Activated CD8-positive, alpha-beta T cell treated with anti-CD3 and anti-CD28 coated beads, Interleukin-2, amount 10 ng/mL, durations not matched to agents 7 days and 5 days (primary cell): ENCODE data around the gene GRIK3. TPM values are rescaled to one million over a fixed set of nuclear protein-coding genes. Genes with fewer than 3 reads are reported as not detected.

Experiments
- ATAC-seq: fragments of 150-1000 bp; cut with Tn5 transposase; one replicate; pipeline ENCODE4 v1.10.0; 2021; ENCODE audit warnings: moderate library complexity
- CTCF ChIA-PET: fragments of 350-600 bp; sonication (Branson Sonifier 250); formaldehyde crosslinking; loops from one replicate; lab custom pipeline; 2021; ENCODE audit warnings: antibody characterized with exemption; lab: Charles Lee
- POLR2A ChIA-PET: fragments of 350-600 bp; sonication (Branson Sonifier 250); formaldehyde crosslinking; loops from one replicate; lab custom pipeline; 2021; ENCODE audit warnings: antibody characterized with exemption; lab: Charles Lee
- DNase-seq: peaks from one replicate; pipeline ENCODE4 v3.0.0-alpha.2; 2020
- H3K27ac Mint-ChIP-seq: one replicate; pipeline ENCODE4 v1.8.0; 2021; ENCODE audit warnings: mild to moderate bottlenecking, mixed read lengths
- H3K27me3 Mint-ChIP-seq: one replicate; pipeline ENCODE4 v1.8.0; 2021; ENCODE audit warnings: low read depth, mixed read lengths
- H3K36me3 Mint-ChIP-seq: one replicate; pipeline ENCODE4 v1.8.0; 2021; ENCODE audit warnings: low read depth, mixed read lengths
- H3K4me1 Mint-ChIP-seq: one replicate; pipeline ENCODE4 v1.8.0; 2021; ENCODE audit warnings: low read depth, mixed read lengths
- H3K4me3 Mint-ChIP-seq: one replicate; pipeline ENCODE4 v1.8.0; 2021; ENCODE audit warnings: mild to moderate bottlenecking, mixed read lengths
- H3K9me3 Mint-ChIP-seq: one replicate; pipeline ENCODE4 v1.8.0; 2022; ENCODE audit warnings: mixed read lengths; ENCODE audit not compliant: insufficient read depth
- total RNA-seq, 2 experiments: library from RNA; stranded (reverse); gene quantifications; one replicate each; pipeline ENCODE4 v1.2.3, GENCODE V29; 2021

The GRIK3 gene
- total RNA-seq, 2 experiments from 2014 or later, result not detected

GRCh38 chr1:36846357-36846756 lies 188.0 kb downstream of the GRIK3 start:
- Mint-ChIP-seq H3K9me3 (no peaks in the 10 kb centered on the region), H3K36me3 (no peaks in the 10 kb centered on the region), H3K4me3 (no peak overlapping the region), H3K4me1 (no peaks in the 10 kb centered on the region), H3K27ac (no peak overlapping the region), H3K27me3 (peaks cover 4% of the 10 kb centered on the region)
- ChIA-PET CTCF (no interaction called here), POLR2A (no interaction called here)
- ATAC-seq, result no peak
- DNase-seq, result no peak

- H3K4me1 Mint-ChIP-seq, result no peaks in the 10 kb centered on the region
- no peaks in the 10 kb centered on the region for H3K36me3 Mint-ChIP-seq
- ChIA-PET POLR2A (no interaction called here), CTCF (no interaction called here)
- DNase-seq (no peak), ATAC-seq (no peak)
- no peak overlapping the region for H3K4me3 Mint-ChIP-seq
- H3K27ac Mint-ChIP-seq, result no peak overlapping the region
- H3K9me3 Mint-ChIP-seq, result no peaks in the 10 kb centered on the region
- H3K27me3 Mint-ChIP-seq, result peaks cover 4% of the 10 kb centered on the region
Measured at GRCh38 chr1:36845802-36846201, 188.5 kb downstream of the GRIK3 start.

GRCh38 chr1:36844917-36845316 lies 189.4 kb downstream of the GRIK3 start:
- DNase-seq (no peak), ATAC-seq (no peak)
- H3K4me3 Mint-ChIP-seq, result no peak overlapping the region
- H3K27me3 Mint-ChIP-seq, result peaks cover 4% of the 10 kb centered on the region
- ChIA-PET CTCF (no interaction called here), POLR2A (no interaction called here)
- H3K9me3 Mint-ChIP-seq, result no peaks in the 10 kb centered on the region
- no peak overlapping the region for H3K27ac Mint-ChIP-seq
- no peaks in the 10 kb centered on the region for H3K36me3 Mint-ChIP-seq
- no peaks in the 10 kb centered on the region for H3K4me1 Mint-ChIP-seq

GRCh38 chr1:36843906-36844610 lies 190.3 kb downstream of the GRIK3 start:
- Mint-ChIP-seq H3K4me3 (no peak overlapping the region), H3K4me1 (no peaks in the 10 kb centered on the region), H3K9me3 (no peaks in the 10 kb centered on the region), H3K36me3 (no peaks in the 10 kb centered on the region), H3K27me3 (peaks cover 4% of the 10 kb centered on the region), H3K27ac (no peak overlapping the region)
- CTCF ChIA-PET, result interaction anchor here (1.2 kb wide), 1 partner anchor 20 kb away, joined by 4 read pairs; no protein-coding TSS in a partner anchor
- POLR2A ChIA-PET, result no interaction called here
- ATAC-seq, result no peak
- DNase-seq, result no peak

GRCh38 chr1:36843027-36843426 lies 191.3 kb downstream of the GRIK3 start:
- H3K27me3 Mint-ChIP-seq, result peaks cover 4% of the 10 kb centered on the region
- H3K4me3 Mint-ChIP-seq, result no peak overlapping the region
- POLR2A ChIA-PET, result no interaction called here
- no peaks in the 10 kb centered on the region for H3K4me1 Mint-ChIP-seq
- H3K36me3 Mint-ChIP-seq, result no peaks in the 10 kb centered on the region
- DNase-seq (no peak), ATAC-seq (no peak)
- CTCF ChIA-PET, result interaction anchor here (1.2 kb wide), 1 partner anchor 21 kb away, joined by 4 read pairs; no protein-coding TSS in a partner anchor
- no peak overlapping the region for H3K27ac Mint-ChIP-seq
- no peaks in the 10 kb centered on the region for H3K9me3 Mint-ChIP-seq

GRCh38 chr1:36842448-36842847 lies 191.9 kb downstream of the GRIK3 start:
- DNase-seq, result no peak
- ChIA-PET CTCF (no interaction called here), POLR2A (no interaction called here)
- peaks cover 2% of the 10 kb centered on the region for H3K27me3 Mint-ChIP-seq
- H3K27ac Mint-ChIP-seq, result no peak overlapping the region
- H3K4me1 Mint-ChIP-seq, result no peaks in the 10 kb centered on the region
- ATAC-seq, result no peak
- no peaks in the 10 kb centered on the region for H3K36me3 Mint-ChIP-seq
- H3K4me3 Mint-ChIP-seq, result no peak overlapping the region
- H3K9me3 Mint-ChIP-seq, result no peaks in the 10 kb centered on the region

- no peak overlapping the region for H3K27ac Mint-ChIP-seq
- ATAC-seq (no peak), DNase-seq (no peak)
Measured at GRCh38 chr1:36839485-36839884, 194.8 kb downstream of the GRIK3 start.

GRCh38 chr1:36838888-36839287 lies 195.4 kb downstream of the GRIK3 start:
- no peak for DNase-seq
- CTCF ChIA-PET, result no interaction called here
- POLR2A ChIA-PET, result no interaction called here
- H3K27me3 Mint-ChIP-seq, result no peaks in the 10 kb centered on the region
- H3K4me1 Mint-ChIP-seq, result no peaks in the 10 kb centered on the region
- H3K9me3 Mint-ChIP-seq, result no peaks in the 10 kb centered on the region
- no peak overlapping the region for H3K4me3 Mint-ChIP-seq
- ATAC-seq, result no peak
- no peaks in the 10 kb centered on the region for H3K36me3 Mint-ChIP-seq
- no peak overlapping the region for H3K27ac Mint-ChIP-seq

More at GRCh38 chr1:36839485-36839884, 194.8 kb downstream of the GRIK3 start:
- H3K36me3 Mint-ChIP-seq, result no peaks in the 10 kb centered on the region
- H3K27me3 Mint-ChIP-seq, result no peaks in the 10 kb centered on the region
- H3K4me3 Mint-ChIP-seq, result no peak overlapping the region
- no peaks in the 10 kb centered on the region for H3K4me1 Mint-ChIP-seq
- ChIA-PET POLR2A (no interaction called here), CTCF (interaction anchor here (1.1 kb wide), 1 partner anchor 25 kb away, joined by 3 read pairs; no protein-coding TSS in a partner anchor)
- no peaks in the 10 kb centered on the region for H3K9me3 Mint-ChIP-seq

GRCh38 chr1:36836916-36837315 lies 197.4 kb downstream of the GRIK3 start:
- ChIA-PET POLR2A (no interaction called here), CTCF (no interaction called here)
- Mint-ChIP-seq H3K27ac (no peak overlapping the region), H3K9me3 (no peaks in the 10 kb centered on the region), H3K27me3 (no peaks in the 10 kb centered on the region), H3K4me1 (no peaks in the 10 kb centered on the region), H3K4me3 (no peak overlapping the region), H3K36me3 (no peaks in the 10 kb centered on the region)
- DNase-seq (no peak), ATAC-seq (no peak)

- H3K27me3 Mint-ChIP-seq, result no peaks in the 10 kb centered on the region
- ATAC-seq (no peak), DNase-seq (no peak)
- no peak overlapping the region for H3K27ac Mint-ChIP-seq
- no peaks in the 10 kb centered on the region for H3K4me1 Mint-ChIP-seq
- H3K4me3 Mint-ChIP-seq, result no peak overlapping the region
- H3K9me3 Mint-ChIP-seq, result no peaks in the 10 kb centered on the region
- CTCF ChIA-PET, result no interaction called here
- no peaks in the 10 kb centered on the region for H3K36me3 Mint-ChIP-seq
- POLR2A ChIA-PET, result no interaction called here
Measured at GRCh38 chr1:36836196-36836883, 198.0 kb downstream of the GRIK3 start.

- Mint-ChIP-seq H3K27ac (no peak overlapping the region), H3K27me3 (no peaks in the 10 kb centered on the region), H3K4me3 (no peak overlapping the region), H3K4me1 (no peaks in the 10 kb centered on the region), H3K9me3 (no peaks in the 10 kb centered on the region), H3K36me3 (no peaks in the 10 kb centered on the region)
- DNase-seq, result no peak
- ChIA-PET POLR2A (no interaction called here), CTCF (no interaction called here)
- ATAC-seq, result no peak
Measured at GRCh38 chr1:36835696-36836095, 198.6 kb downstream of the GRIK3 start.

GRCh38 chr1:36835017-36835695 lies 199.2 kb downstream of the GRIK3 start:
- CTCF ChIA-PET, result no interaction called here
- no peaks in the 10 kb centered on the region for H3K36me3 Mint-ChIP-seq
- H3K9me3 Mint-ChIP-seq, result no peaks in the 10 kb centered on the region
- DNase-seq (no peak), ATAC-seq (no peak)
- no peaks in the 10 kb centered on the region for H3K27me3 Mint-ChIP-seq
- POLR2A ChIA-PET, result no interaction called here
- H3K4me1 Mint-ChIP-seq, result no peaks in the 10 kb centered on the region
- H3K27ac Mint-ChIP-seq, result no peak overlapping the region
- no peak overlapping the region for H3K4me3 Mint-ChIP-seq
